Measurements from ENCODE around the gene CCDC196.
"Not testable (repeated sequence)": the region's sequence is repeated elsewhere in the genome, so short reads cannot be mapped to it uniquely, and the experiment has no call there.

Gene CCDC196

GRCh38 chr14:66539034-66539433 lies 52.9 kb downstream of the CCDC196 start:
- in situ Hi-C loops (cut with HindIII; ENCODE audit: low pct_ligation_motif_present, low pct_unique_long_range_greater_than_20kb, low sequenced_read_pairs), result no loop called here
- no peak for DNase-seq

GRCh38 chr14:66540038-66540437 lies 53.9 kb downstream of the CCDC196 start:
- no peak for DNase-seq
- in situ Hi-C loops (cut with HindIII; ENCODE audit: low pct_ligation_motif_present, low pct_unique_long_range_greater_than_20kb, low sequenced_read_pairs), result no loop called here

- in situ Hi-C loops (cut with HindIII; ENCODE audit: low pct_ligation_motif_present, low pct_unique_long_range_greater_than_20kb, low sequenced_read_pairs), result no loop called here
- DNase-seq, result no peak
Measured at GRCh38 chr14:66541627-66542026, 55.5 kb downstream of the CCDC196 start.

- in situ Hi-C loops (cut with HindIII; ENCODE audit: low pct_ligation_motif_present, low pct_unique_long_range_greater_than_20kb, low sequenced_read_pairs), result no loop called here
- DNase-seq, result no peak
Measured at GRCh38 chr14:66543996-66544395, 57.8 kb downstream of the CCDC196 start.

- in situ Hi-C loops (cut with HindIII; ENCODE audit: low pct_ligation_motif_present, low pct_unique_long_range_greater_than_20kb, low sequenced_read_pairs), result not testable (repeated sequence)
Measured at GRCh38 chr14:66545191-66545590, 59.0 kb downstream of the CCDC196 start.

GRCh38 chr14:66545751-66546150 lies 59.6 kb downstream of the CCDC196 start:
- DNase-seq; in situ Hi-C loops (cut with HindIII; ENCODE audit: low pct_ligation_motif_present, low pct_unique_long_range_greater_than_20kb, low sequenced_read_pairs): not testable (repeated sequence)

More at GRCh38 chr14:66545191-66545590, 59.0 kb downstream of the CCDC196 start:
- DNase-seq, result not testable (repeated sequence)
